Renal cortex interstitium (tissue), 11 donors: ENCODE results near the gene APBA3. TPM values are rescaled to one million over a fixed set of nuclear protein-coding genes. Genes with fewer than 3 reads are reported as not detected.
"Not testable (repeated sequence)": the region's sequence is repeated elsewhere in the genome, so short reads cannot be mapped to it uniquely, and the experiment has no call there.

ENCODE experiments used
- DNase-seq, 11 donors: peaks; one replicate each; pipeline ENCODE4 v3.0.0-alpha.2; 2013; ENCODE audit warnings: low read depth in 9 of 11, low spot score in 4 of 11; ENCODE audit errors: extremely low read depth in 1 of 11
- polyA plus RNA-seq, 3 donors: library from polyadenylated mRNA; unstranded; fragments of 120-200 nt; gene quantifications; one replicate each; pipeline ENCODE4 v1.2.1, GENCODE V29; 2013; ENCODE audit not compliant: insufficient read length in 3 of 3

Gene APBA3
- polyA plus RNA-seq, 3 donors = 11.7 to 21.0 (median 18.5) TPM

DNA sequence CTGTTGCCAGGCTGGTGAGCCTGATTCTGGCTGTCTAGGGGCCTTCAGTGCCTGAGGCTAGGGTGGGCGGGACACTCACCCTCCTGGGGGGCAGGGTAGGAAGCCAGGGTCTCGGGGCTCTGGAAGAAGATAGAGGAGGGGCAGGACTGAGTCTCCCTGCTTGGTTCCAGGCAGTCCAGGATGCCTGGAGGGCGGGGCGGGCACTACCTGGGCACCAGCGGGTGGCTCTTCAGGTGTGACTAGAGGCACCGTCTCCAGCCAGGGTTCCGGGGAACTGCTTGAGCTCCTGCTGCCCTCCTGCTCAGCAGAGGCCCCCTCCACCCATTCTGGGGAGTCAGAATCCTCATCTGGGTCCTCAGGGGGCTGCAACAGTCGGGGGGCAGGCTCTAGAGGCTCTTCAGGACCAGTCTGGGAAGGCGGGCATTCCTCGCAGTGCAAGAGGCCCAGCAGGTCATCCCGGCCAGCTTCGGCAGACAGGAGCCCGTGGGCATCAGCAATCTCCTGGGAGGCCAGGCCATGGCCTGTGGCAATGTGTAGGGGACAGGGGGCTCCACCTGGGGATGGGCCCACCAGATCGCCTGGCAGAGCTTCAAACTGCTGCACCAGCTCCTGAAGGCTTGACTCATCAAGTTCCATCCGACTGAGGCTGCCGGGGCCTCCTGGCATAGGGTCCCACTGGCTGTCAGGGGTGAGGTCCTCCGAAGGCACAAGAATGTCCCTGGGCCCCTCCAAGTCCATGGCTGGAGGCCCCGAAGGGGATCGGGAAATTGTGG, 1.8 kb downstream of the APBA3 start:
- no peak for DNase-seq

DNA sequence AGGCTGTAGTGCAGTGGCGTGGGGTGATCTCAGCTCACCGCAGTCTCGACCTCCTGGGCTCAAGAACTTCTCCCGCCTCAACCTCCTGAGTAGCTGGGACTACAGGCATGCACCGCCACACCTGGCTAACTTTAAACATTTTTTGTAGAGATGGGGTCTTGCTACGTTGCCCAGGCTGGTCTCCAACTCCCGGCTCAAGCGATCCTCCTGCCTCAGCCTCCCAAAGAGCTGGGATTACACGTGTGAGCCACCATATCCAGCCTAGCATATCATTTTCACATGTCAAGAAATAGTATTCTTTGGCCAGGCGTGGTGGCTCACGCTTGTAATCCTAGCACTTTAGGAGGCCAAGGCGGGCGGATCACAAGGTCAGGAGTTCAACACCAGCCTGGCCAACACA, 3.2 kb downstream of the APBA3 start:
- not testable (repeated sequence) for DNase-seq

DNA sequence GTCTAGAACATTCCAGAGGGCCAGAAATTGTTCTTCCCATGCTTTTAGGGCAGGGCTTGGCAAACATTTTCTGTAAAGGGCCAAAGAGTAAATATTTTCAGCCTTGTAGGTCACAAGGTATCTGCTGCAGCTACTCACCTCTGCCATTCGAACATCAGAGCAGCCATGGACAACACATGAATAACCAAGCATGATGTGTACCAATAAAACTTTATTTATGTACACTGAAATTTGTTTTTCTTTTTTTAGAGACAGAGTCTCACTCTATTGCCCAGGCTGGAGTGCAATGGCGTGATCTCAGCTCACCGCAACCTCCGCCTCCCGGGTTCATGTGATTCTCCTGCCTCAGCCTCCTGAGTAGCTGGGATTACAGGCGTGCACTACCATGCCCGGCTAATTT, 3.8 kb downstream of the APBA3 start:
- DNase-seq = not testable (repeated sequence)

DNA sequence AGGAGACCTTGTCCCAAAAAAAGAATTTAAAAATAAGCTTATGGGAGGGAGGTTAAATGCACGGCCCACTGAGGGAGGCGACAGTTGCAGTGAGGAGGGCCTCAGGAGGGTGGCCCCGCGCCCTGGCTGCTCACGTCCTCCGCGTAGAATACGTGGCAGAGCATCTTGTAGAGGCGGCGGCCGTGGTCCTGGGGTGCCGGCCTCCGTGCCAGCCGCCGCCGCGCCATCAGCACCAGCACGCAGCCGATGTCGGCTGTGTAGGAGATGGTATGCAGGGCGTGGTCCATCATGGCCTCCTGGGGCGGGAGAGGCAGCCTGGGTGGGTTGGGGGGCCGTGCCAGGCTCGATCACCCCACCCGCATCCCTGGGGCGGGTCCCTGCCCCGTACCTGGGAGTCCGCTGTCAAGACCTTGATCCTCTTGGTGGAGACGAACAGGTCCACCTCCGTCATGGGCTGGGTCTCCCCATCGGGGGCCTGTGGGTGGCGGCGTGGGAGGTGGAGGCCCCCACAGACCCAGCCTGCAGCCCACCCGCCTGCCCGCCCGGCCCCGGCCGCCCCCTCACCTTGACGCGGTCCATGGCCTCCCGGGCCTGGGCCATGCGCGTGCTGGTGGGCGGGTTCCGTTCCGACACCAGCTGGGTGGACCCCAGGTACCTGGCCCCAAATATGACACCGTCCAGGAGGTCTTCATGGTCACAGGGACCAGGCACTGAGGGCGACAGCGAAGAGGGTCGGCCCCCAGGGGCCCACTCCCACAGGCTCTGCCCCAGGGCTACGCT, 7.7 kb downstream of the APBA3 start:
- no peak for DNase-seq

DNA sequence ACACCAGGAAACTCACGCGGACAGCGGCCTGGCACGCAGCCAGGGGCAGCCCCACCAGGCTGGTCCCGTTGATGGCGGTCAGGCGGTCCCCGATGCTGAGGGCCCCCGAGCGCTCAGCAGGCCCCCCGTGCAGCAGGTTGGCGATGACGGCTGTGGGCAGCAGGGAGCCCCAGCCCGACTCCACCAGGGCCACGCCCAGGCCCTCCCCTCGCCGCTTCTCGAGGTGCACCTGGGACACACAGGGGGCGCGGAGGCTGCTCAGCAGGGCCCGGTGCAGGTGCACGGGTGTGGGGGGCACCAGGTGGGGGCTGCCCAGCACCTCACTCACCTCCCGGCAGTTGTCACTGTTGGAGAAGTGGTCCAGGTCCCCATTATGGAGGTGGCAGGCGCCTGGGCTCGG, 9.0 kb downstream of the APBA3 start:
- no peak for DNase-seq

DNA sequence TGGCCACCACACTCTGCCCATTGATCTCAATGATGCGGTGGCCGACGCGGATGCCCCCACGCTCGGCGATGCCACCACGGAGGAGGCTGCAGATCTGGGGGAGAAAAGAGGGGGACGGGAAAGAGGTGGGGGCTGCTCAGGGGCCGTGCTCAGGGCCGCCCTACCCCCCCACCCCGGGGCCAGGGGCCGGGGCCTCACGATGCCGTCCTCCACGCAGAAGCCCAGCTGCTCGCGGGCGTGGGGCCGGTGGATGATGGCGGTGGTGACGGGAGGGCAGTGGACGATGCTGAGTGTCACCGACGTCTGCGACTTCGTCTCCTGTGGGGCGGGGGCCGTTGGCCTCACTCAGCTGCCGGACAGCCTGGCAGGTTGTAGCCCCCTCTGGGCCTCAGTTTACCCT, 10.3 kb downstream of the APBA3 start:
- DNase-seq = no peak

DNA sequence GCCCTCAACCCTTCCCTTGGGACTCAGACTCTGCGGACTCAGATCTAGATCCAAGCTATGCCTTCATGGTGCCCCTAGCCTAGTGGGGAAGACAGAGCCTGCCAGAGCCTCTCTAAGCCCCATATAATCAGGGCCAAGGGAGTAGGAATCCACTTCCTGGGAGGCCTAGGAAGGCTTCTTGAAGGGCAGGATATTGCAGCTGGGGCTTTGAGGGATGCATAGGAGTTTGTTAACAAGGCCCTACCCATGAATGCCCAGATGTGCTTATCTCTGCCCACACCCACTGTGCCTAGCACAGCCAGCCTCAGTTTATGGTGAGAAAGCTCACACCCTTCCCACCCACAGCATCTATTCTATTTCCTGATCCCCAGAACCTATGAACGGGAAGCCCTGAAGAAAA, 11.3 kb downstream of the APBA3 start:
- DNase-seq = no peak

DNA sequence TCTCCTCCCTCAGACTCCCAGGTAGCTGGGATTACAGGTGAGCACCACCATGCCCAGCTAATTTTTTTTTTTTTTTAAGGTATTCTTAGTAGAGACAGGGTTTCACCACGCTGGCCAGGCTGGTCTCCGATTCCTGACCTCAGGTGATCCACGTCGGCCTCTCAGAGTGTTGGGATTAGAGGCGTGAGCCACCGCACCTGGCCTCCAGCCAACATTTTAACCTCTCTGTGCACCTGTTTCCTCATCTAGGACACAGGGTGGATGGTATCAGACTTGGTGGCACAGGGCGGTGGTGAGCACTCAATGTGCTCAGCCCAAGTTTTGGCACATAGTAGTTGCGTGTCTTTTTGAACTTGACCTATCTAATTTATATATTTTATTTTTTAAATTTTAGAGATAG, 12.5 kb downstream of the APBA3 start:
- no peak for DNase-seq

DNA sequence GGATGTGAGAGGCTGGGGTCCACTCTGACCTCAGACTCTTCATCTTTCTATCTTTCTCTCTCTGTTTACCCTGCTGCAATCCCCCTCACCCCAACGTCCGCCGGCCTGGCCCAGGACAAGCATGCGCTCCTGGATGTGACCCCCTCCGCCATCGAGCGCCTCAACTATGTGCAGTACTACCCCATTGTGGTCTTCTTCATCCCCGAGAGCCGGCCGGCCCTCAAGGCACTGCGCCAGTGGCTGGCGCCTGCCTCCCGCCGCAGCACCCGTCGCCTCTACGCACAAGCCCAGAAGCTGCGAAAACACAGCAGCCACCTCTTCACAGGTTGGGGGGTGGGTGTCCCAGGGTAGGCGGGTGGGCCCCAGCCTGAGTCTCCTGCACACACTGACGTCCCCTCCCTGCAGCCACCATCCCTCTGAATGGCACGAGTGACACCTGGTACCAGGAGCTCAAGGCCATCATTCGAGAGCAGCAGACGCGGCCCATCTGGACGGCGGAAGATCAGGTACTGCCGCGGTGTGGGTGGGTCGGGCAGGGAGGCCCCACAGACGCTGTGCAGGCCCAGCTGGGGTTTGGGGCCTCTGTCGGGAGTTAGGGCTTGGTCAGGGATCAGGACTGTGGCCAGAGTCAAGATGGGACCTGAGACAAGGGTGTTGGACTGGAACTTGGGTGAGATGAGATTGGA, 15.0 kb downstream of the APBA3 start:
- no peak for DNase-seq

DNA sequence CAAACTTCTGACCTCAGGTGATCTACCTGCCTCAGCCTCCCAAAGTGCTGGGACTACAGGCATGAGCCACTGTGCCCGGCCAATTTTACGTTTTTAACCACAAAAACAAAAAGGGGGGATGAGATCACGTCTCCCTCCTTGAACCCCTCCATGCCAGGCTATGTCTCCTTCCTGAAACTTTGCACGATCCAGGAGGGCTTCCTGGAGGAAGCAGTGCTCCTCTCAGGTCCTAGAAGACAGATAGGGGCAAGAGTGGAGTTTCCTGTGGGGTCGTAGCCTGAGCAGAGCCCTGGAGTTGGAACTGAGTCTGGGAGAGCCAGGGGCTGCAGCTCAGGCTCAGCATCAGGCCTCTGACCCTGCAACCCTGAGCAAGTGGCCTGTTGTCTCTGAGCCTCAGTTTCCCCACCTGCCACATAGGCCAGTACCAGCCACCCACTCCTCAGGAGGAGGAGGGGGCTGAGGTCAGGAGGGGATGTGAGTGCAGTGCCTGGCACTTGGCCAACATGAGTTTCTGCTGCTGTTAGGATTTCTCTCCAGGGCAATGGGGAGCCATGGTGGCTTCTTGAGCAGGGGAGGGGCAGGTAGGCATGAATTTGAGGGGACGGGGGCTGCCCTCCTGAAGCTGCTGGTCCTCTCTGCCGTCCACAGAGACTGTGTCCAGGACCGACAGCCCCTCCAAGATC, 16.0 kb downstream of the APBA3 start:
- DNase-seq = no peak

DNA sequence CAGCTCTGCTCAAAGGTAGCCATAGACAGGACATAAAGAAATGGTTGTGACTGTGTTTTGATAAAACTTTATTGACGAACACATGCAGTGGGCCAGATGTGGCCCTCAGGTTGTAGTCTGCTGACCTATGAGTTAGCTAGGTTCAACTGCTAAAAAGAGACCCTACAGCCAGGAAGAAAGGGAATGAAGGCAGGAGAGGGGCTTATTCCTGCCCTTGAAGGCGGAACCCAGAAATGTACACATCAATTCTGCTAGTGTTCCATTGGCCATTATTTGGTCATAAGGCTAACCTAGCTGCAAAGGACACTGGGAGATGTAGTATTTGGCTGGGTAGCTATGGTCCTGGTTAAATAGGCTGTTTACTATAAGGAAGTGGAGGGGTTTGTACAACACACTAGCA, 18.0 kb downstream of the APBA3 start:
- DNase-seq = no peak

DNA sequence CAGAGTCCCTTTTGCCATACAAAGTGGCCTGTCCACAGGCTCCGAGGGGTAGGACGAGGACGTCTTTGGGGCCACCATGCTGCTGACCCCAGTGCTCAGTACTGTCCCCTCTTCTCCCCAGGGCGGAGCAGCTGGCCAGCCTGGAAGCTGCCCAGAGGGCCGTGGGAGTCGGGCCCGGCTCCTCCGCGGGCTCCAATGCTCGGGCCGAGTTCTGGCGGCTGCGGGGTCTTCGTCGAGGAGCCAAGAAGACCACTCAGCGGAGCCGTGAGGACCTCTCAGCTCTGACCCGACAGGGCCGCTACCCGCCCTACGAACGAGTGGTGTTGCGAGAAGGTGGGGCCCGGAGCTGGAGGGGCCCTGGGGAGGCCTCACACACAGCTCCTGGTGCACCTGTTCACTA, 21.1 kb downstream of the APBA3 start:
- no peak for DNase-seq

DNA sequence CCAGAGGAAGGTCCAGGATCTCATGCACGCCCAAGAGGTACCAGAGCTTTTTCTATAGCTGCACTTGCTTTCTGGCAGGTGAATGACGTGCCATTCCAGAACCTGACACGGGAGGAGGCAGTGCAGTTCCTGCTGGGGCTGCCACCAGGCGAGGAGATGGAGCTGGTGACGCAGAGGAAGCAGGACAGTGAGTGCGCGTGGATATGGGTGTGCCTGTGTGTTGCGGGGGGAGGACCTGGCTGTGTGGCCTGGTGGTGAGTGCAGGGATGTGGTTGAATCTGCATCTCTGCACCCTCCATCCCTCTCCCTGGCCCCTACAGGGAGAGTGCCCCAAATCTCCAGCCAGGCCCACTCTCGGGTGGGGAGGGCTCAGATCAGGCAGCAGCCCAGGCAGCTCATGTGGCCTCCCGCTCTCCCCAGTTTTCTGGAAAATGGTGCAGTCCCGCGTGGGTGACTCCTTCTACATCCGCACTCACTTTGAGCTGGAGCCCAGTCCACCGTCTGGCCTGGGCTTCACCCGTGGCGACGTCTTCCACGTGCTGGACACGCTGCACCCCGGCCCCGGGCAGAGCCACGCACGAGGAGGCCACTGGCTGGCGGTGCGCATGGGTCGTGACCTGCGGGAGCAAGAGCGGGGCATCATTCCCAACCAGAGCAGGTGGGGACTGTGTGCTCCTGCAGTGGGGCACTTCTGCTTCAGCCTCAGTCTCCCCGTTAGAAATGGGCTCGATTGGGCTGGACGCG, 22.8 kb downstream of the APBA3 start:
- no peak for DNase-seq

DNA sequence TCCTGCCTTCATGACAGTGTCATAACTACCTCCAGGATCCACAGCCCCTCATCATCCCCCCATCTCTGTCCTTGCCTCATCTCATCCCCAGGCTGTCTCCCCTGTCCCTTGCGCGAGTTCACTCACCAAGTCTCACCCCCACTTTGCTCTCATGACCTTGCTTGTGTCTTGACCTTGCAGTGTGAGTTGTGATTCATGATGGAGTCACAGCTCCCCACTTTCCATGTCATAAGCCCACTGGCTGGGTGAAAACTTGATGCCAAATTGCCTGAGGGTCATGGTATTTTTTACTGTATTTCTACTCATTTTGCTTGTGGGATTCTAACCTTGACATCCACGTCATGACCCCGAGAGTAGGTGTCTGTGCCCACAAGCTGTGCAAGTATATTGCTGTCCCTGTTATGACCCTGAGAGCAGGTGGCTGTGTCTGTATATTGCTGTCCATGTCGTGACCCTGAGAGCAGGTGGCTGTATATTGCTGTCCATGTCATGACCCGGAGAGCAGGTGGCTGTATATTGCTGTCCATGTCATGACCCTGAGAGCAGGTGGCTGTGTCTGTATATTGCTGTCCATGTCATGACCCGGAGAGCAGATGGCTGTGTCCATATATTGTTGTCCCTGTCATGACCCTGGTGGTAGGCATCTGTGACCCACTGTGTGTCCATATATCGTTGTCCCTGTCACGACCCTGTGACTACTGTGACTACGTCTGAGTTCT, 23.8 kb downstream of the APBA3 start:
- no peak for DNase-seq

DNA sequence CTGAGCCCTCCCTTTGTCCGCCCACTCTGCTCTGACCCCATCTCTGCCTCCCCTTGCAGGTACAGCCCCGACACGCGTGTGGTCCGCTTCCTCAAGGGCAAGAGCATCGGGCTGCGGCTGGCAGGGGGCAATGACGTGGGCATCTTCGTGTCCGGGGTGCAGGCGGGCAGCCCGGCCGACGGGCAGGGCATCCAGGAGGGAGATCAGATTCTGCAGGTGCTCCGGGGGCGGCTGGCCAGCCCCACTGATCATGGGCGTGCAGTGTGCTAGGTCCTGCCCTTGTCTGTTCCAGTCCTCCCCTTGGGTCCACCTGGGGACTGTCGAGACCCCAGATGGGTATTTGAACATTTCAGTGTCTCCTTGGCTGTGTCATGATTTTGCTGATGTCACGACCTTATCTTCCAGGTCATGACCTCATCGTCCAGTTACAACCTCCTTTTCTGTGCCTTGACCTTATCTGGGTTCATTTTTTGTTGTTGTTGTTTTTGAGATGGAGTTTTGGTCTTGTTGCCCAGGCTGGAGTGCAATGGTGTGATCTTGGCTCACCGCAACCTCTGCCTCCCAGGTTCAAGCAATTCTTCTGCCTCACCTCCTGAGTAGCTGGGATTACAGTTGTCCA, 25.3 kb downstream of the APBA3 start:
- DNase-seq = no peak

DNA sequence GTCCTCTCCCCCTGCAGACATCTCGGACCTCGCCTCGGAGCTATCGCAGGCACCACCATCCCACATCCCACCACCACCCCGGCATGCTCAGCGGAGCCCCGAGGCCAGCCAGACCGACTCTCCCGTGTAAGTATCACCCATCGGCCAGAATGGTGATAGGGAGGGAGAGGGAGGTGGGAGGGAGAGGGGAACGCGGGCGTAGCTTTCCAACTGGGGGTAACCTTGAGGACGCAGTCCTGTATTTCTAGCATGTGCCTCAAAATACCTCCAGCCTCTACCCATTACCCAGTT, 27.2 kb downstream of the APBA3 start:
- no peak for DNase-seq

DNA sequence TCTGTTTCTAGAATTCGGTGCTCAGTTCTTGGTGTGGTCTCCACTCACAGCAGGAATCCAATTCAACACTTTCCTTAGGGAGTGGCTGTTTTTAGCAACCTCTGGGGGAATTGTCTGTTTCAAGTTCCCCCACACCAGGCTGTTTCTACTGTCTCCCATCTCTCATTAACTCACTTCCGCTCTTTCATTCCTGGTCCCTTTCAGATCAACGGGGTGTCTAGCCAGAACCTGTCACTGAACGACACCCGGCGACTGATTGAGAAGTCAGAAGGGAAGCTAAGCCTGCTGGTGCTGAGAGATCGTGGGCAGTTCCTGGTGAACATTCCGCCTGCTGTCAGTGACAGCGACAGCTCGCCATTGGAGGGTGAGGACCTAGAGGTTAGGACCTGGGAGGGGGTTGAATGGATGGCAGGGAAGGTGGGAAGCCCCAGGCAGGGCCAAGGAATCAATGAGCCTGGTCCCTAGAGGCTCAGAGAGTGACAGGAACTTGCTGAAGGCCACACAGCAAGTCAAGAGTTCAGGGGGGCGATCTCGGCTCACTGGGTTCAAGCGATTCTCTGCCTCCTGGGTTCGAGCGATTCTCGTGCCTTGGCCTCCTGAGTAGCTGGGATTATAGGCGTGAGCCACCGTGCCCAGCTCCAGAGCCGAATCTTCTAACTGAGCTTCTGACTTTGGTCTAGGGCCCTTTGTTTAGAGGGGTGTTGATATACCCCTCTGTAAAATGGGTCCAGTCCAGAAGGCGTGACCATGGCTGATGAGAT, 27.8 kb downstream of the APBA3 start:
- no peak for DNase-seq
